Measurements from ENCODE around the gene TMEM38A. TPM values are rescaled to one million over a fixed set of nuclear protein-coding genes. Genes with fewer than 3 reads are reported as not detected.

Gene TMEM38A
- 1.4 and 1.9 TPM in 2 replicates for total RNA-seq

GRCh38 chr19:16660763-16661479 is at the start of gene TMEM38A:
Gene TMEM38A (plus strand): TSS chr19:16661139. CDS start chr19:16661218, 79 bp downstream.

GRCh38 chr19:16628183-16628983 is 32.6 kb upstream of the TMEM38A start, which contains the start of gene MED26:
Gene MED26 (minus strand): TSS chr19:16628204. CDS start chr19:16627943, 261 bp downstream.

GRCh38 chr19:16659832-16660708 is 869 bp upstream of the TMEM38A start, which contains the start of gene SMIM7:
Gene SMIM7 (minus strand): TSS chr19:16660144. CDS start chr19:16660110, 34 bp downstream.

Other genes starting within 250 kb of the TMEM38A start
- gene EPS15L1, start 189.2 kb upstream of the TMEM38A start, total RNA-seq = 6.8 and 9.7 TPM in 2 replicates
- gene CALR3, start 165.0 kb upstream of the TMEM38A start, total RNA-seq = 0.14 TPM in 1 of 2 replicates, not detected in the other
- 2.0 TPM in 2 replicates for gene C19orf44, start 164.7 kb upstream of the TMEM38A start, total RNA-seq
- gene CHERP, start 118.7 kb upstream of the TMEM38A start, total RNA-seq = 2.3 and 3.6 TPM in 2 replicates
- gene SLC35E1, start 88.7 kb upstream of the TMEM38A start, total RNA-seq = 17.4 and 25.4 TPM in 2 replicates
- 3.6 and 4.2 TPM in 2 replicates for gene MED26, start 32.9 kb upstream of the TMEM38A start, total RNA-seq
- 52.8 and 59.4 TPM in 2 replicates for gene SMIM7, start 995 bp upstream of the TMEM38A start, total RNA-seq
- under 0.01 TPM in 1 of 2 replicates, not detected in the other for gene NWD1, start 58.7 kb downstream of the TMEM38A start, total RNA-seq
- 15.4 and 22.1 TPM in 2 replicates for gene SIN3B, start 168.3 kb downstream of the TMEM38A start, total RNA-seq
- under 0.01 and 0.18 TPM in 2 replicates for gene F2RL3, start 227.9 kb downstream of the TMEM38A start, total RNA-seq

All from smooth muscle cell of bladder (primary cell).